Thyroid gland (tissue), 4 donors: ENCODE results near the gene ADAMTS15.

Experiments used
- CTCF ChIP-seq, 6 experiments: fragments of 200-600 bp in 3 of 6; fragments of 450-650 bp in 3 of 6; sonication (generic) in 3 of 6; IDR thresholded peaks; one replicate each; pipeline ENCODE4 v1.5.1; 2016 to 2019; ENCODE audit warnings: antibody characterized with exemption in 6 of 6, mild to moderate bottlenecking in 2 of 6, inconsistent platforms in 1 of 6, moderate library complexity in 1 of 6
- POLR2A ChIP-seq, 2 donors: fragments of 450-650 bp; IDR thresholded peaks; one replicate each; pipeline ENCODE4 v1.6.1; 2017; ENCODE audit warnings: antibody characterized with exemption in 2 of 2, mild to moderate bottlenecking in 2 of 2, moderate library complexity in 1 of 2

GRCh38 chr11:130414107-130415080, 34.1 kb upstream of the ADAMTS15 start:
- TF ChIP-seq POLR2A (IDR thresholded peaks at IDR 0.05) (no peak), CTCF (IDR thresholded peaks at IDR 0.05) (no peak)
